ES-I3 (cell line): ENCODE measurements around the gene SRSF9.
"Not testable (repeated sequence)": the region's sequence is repeated elsewhere in the genome, so short reads cannot be mapped to it uniquely, and the experiment has no call there.

ENCODE experiments used
- H3K36me3 ChIP-seq: 2 replicates; pipeline ENCODE4 v1.6.1; 2013; ENCODE audit warnings: mild to moderate bottlenecking, low read length, control low read depth, moderate library complexity; ENCODE audit not compliant: insufficient read depth
- H3K4me1 ChIP-seq: 2 replicates; pipeline ENCODE4 v1.6.1; 2013; ENCODE audit warnings: mild to moderate bottlenecking, control low read depth, low read length; ENCODE audit not compliant: insufficient read depth
- H3K9ac ChIP-seq: 2 replicates; pipeline ENCODE4 v1.6.1; 2013; ENCODE audit warnings: low read depth, mild to moderate bottlenecking, low read length, moderate library complexity
- H3K9me3 ChIP-seq: 2 replicates; pipeline ENCODE4 v1.6.1; 2013; ENCODE audit warnings: mild to moderate bottlenecking, low read length, moderate library complexity; ENCODE audit not compliant: control insufficient read depth, insufficient read depth

Gene SRSF9

GRCh38 chr12:120490325-120490724 lies 20.8 kb upstream of the SRSF9 start:
- Histone ChIP-seq H3K9ac (no peak overlapping the region), H3K36me3 (peaks cover 2% of the 10 kb centered on the region), H3K9me3 (no peaks in the 10 kb centered on the region), H3K4me1 (no peaks in the 10 kb centered on the region)

- no peaks in the 10 kb centered on the region for H3K4me1 ChIP-seq
- H3K9ac ChIP-seq = no peak overlapping the region
- H3K9me3 ChIP-seq = no peaks in the 10 kb centered on the region
These were observed 19.5 kb upstream of the SRSF9 start for GRCh38 chr12:120489018-120489417.

GRCh38 chr12:120488057-120488640 lies 18.6 kb upstream of the SRSF9 start:
- H3K9me3 ChIP-seq = no peaks in the 10 kb centered on the region
- H3K9ac ChIP-seq = no peak overlapping the region
- peaks cover 2% of the 10 kb centered on the region for H3K36me3 ChIP-seq
- H3K4me1 ChIP-seq = no peaks in the 10 kb centered on the region

More at GRCh38 chr12:120489018-120489417, 19.5 kb upstream of the SRSF9 start:
- H3K36me3 ChIP-seq = peaks cover 2% of the 10 kb centered on the region

GRCh38 chr12:120487552-120487951 lies 18.0 kb upstream of the SRSF9 start:
- H3K9ac ChIP-seq, H3K36me3 ChIP-seq, H3K4me1 ChIP-seq, H3K9me3 ChIP-seq: not testable (repeated sequence)

- Histone ChIP-seq H3K9ac (no peak overlapping the region), H3K4me1 (no peaks in the 10 kb centered on the region), H3K9me3 (no peaks in the 10 kb centered on the region), H3K36me3 (peaks cover 2% of the 10 kb centered on the region)
These were observed 16.7 kb upstream of the SRSF9 start for GRCh38 chr12:120485961-120486881.

GRCh38 chr12:120483621-120484020 lies 14.1 kb upstream of the SRSF9 start:
- Histone ChIP-seq H3K9ac (no peak overlapping the region), H3K36me3 (peaks cover 2% of the 10 kb centered on the region; the same call in 1 of the 2 replicates), H3K9me3 (no peaks in the 10 kb centered on the region), H3K4me1 (no peaks in the 10 kb centered on the region)

GRCh38 chr12:120481022-120481767 lies 11.6 kb upstream of the SRSF9 start:
- Histone ChIP-seq H3K9me3 (no peaks in the 10 kb centered on the region), H3K4me1 (no peaks in the 10 kb centered on the region), H3K9ac (no peak overlapping the region), H3K36me3 (no peaks in the 10 kb centered on the region)

GRCh38 chr12:120480211-120480610 lies 10.7 kb upstream of the SRSF9 start:
- H3K9ac ChIP-seq = no peak overlapping the region
- H3K4me1 ChIP-seq = no peaks in the 10 kb centered on the region
- no peaks in the 10 kb centered on the region for H3K9me3 ChIP-seq
- H3K36me3 ChIP-seq = no peaks in the 10 kb centered on the region

- Histone ChIP-seq H3K9ac (no peak overlapping the region), H3K36me3 (no peaks in the 10 kb centered on the region), H3K4me1 (peaks cover 4% of the 10 kb centered on the region), H3K9me3 (no peaks in the 10 kb centered on the region)
These were observed 9.9 kb upstream of the SRSF9 start for GRCh38 chr12:120479458-120479857.

GRCh38 chr12:120475643-120476042 lies 6.1 kb upstream of the SRSF9 start:
- H3K36me3 ChIP-seq = no peaks in the 10 kb centered on the region
- H3K4me1 ChIP-seq = peaks cover 10% of the 10 kb centered on the region
- H3K9me3 ChIP-seq = no peaks in the 10 kb centered on the region
- no peak overlapping the region for H3K9ac ChIP-seq

- H3K9ac ChIP-seq = no peak overlapping the region
- H3K4me1 ChIP-seq = peaks cover 10% of the 10 kb centered on the region
- H3K9me3 ChIP-seq = no peaks in the 10 kb centered on the region
- no peaks in the 10 kb centered on the region for H3K36me3 ChIP-seq
These were observed 5.0 kb upstream of the SRSF9 start for GRCh38 chr12:120474616-120474960.

GRCh38 chr12:120473807-120474615 lies 4.5 kb upstream of the SRSF9 start:
- peaks cover 10% of the 10 kb centered on the region for H3K4me1 ChIP-seq
- no peak overlapping the region for H3K9ac ChIP-seq
- no peaks in the 10 kb centered on the region for H3K9me3 ChIP-seq
- H3K36me3 ChIP-seq = no peaks in the 10 kb centered on the region

GRCh38 chr12:120472521-120472920 lies 3.0 kb upstream of the SRSF9 start:
- H3K4me1 ChIP-seq = peaks cover 10% of the 10 kb centered on the region
- H3K36me3 ChIP-seq = no peaks in the 10 kb centered on the region
- H3K9ac ChIP-seq = no peak overlapping the region
- H3K9me3 ChIP-seq = no peaks in the 10 kb centered on the region
